ENCODE measurements around the gene RPUSD2.

The RPUSD2 gene

GRCh38 chr15:40595773-40596172 lies 26.7 kb downstream of the RPUSD2 start:
- H3K27me3 ChIP-seq (ENCODE audit: insufficient read depth, poor library complexity, severe bottlenecking) = no peaks in the 10 kb centered on the region
- no peak overlapping the region for H3K27ac ChIP-seq (ENCODE audit: poor library complexity, severe bottlenecking)
- peak overlapping the region; percentile 85 for H3K4me3 ChIP-seq (ENCODE audit: severe bottlenecking)
- TF ChIP-seq, protein P1, sequence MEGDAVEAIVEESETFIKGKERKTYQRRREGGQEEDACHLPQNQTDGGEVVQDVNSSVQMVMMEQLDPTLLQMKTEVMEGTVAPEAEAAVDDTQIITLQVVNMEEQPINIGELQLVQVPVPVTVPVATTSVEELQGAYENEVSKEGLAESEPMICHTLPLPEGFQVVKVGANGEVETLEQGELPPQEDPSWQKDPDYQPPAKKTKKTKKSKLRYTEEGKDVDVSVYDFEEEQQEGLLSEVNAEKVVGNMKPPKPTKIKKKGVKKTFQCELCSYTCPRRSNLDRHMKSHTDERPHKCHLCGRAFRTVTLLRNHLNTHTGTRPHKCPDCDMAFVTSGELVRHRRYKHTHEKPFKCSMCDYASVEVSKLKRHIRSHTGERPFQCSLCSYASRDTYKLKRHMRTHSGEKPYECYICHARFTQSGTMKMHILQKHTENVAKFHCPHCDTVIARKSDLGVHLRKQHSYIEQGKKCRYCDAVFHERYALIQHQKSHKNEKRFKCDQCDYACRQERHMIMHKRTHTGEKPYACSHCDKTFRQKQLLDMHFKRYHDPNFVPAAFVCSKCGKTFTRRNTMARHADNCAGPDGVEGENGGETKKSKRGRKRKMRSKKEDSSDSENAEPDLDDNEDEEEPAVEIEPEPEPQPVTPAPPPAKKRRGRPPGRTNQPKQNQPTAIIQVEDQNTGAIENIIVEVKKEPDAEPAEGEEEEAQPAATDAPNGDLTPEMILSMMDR (IDR thresholded peaks at IDR 0.05; ENCODE audit: poor library complexity, severe bottlenecking) = no peak
- DNase-seq (ENCODE audit: low spot score) (no peak), ATAC-seq (ENCODE audit: low read depth) (no peak)
- H3K4me1 ChIP-seq (ENCODE audit: insufficient read depth, poor library complexity, severe bottlenecking) = peaks cover 16% of the 10 kb centered on the region
- no peaks in the 10 kb centered on the region for H3K9me3 ChIP-seq (ENCODE audit: severe bottlenecking)
- H3K36me3 ChIP-seq (ENCODE audit: low read depth) = 0 out of 2 replicates have a peak, but pooled peaks cover 3% of the 10 kb centered on the region

DNA sequence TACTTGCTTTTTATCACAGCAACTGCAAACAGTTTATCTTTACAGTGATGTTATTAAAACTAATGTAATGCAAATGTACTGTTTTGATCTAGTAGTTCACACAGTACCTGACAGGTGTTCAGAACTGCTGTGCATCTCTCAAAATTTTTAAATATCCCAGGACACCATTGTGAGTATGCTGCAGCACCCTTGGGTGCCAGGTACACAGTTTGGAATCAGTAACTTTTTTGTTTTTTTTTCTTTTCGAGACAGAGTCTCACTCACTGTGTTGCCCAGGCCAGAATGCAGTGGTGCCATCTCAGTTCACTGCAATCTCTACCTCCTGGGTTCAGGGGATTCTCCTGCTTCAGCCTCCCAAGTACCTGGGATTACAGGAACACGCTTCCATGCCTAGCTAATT lies 27.9 kb downstream of the RPUSD2 start:
- no peaks in the 10 kb centered on the region for H3K27me3 ChIP-seq (ENCODE audit: insufficient read depth, poor library complexity, severe bottlenecking)
- H3K4me1 ChIP-seq (ENCODE audit: insufficient read depth, poor library complexity, severe bottlenecking) = peaks cover 16% of the 10 kb centered on the region
- no peak overlapping the region for H3K27ac ChIP-seq (ENCODE audit: poor library complexity, severe bottlenecking)
- DNase-seq (ENCODE audit: low spot score) = no peak
- TF ChIP-seq, protein P1 (IDR thresholded peaks at IDR 0.05; ENCODE audit: poor library complexity, severe bottlenecking) = no peak
- H3K36me3 ChIP-seq (ENCODE audit: low read depth) = 0 out of 2 replicates have a peak, but pooled peaks cover 3% of the 10 kb centered on the region
- no peak for ATAC-seq (ENCODE audit: low read depth)
- no peaks in the 10 kb centered on the region for H3K9me3 ChIP-seq (ENCODE audit: severe bottlenecking)
- no peak overlapping the region for H3K4me3 ChIP-seq (ENCODE audit: severe bottlenecking)

GRCh38 chr15:40598126-40598525 lies 29.0 kb downstream of the RPUSD2 start:
- no peaks in the 10 kb centered on the region for H3K27me3 ChIP-seq (ENCODE audit: insufficient read depth, poor library complexity, severe bottlenecking)
- TF ChIP-seq, protein P1 (IDR thresholded peaks at IDR 0.05; ENCODE audit: poor library complexity, severe bottlenecking) = no peak
- no peak overlapping the region for H3K4me3 ChIP-seq (ENCODE audit: severe bottlenecking)
- H3K9me3 ChIP-seq (ENCODE audit: severe bottlenecking) = no peaks in the 10 kb centered on the region
- H3K27ac ChIP-seq (ENCODE audit: poor library complexity, severe bottlenecking) = peak overlapping the region; percentile 7
- ATAC-seq (ENCODE audit: low read depth) = peak; percentile 21; the same call in 1 of the 3 replicates
- peaks cover 4% of the 10 kb centered on the region; the same call in 1 of the 2 replicates for H3K36me3 ChIP-seq (ENCODE audit: low read depth)
- DNase-seq (ENCODE audit: low spot score) = no peak
- H3K4me1 ChIP-seq (ENCODE audit: insufficient read depth, poor library complexity, severe bottlenecking) = peaks cover 16% of the 10 kb centered on the region

DNA sequence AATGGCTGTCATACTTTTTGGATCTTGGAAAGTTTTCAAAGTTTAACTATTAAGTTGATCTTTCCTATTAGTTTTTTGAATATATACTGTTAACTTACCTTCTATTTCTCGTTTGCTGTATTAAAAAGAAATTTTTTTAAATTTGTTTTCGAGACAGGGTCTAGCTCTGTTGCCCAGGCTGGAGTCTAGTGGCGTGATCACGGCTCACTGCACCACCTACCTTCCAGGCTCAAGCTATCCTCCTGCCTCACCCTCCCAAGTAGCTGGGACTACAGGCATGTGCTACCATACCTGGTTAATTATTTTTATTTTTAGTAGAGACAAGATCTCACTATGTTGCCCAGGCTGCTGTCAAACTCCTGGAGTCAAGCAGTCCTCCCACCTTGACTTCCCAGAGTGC lies 29.6 kb downstream of the RPUSD2 start:
- peaks cover 16% of the 10 kb centered on the region for H3K4me1 ChIP-seq (ENCODE audit: insufficient read depth, poor library complexity, severe bottlenecking)
- no peak for ATAC-seq (ENCODE audit: low read depth)

DNA sequence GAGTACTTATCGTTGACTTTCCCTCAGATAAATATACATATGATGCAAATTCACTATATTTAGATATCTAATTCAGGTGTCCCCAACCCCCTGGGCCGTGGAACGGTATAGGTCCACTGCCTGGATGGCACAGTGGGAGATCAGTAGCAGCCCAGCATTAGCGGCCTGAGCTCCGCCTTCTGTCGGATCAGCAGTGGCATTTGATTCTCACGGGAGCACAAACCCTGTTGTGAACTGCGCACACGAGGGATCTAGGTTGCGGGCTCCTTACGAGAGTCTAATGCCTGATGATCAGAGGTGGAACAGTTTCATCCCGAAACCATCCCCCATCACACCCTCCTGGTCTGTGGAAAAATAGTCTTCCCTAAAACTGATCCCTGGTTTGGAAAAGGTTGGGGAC lies 31.9 kb downstream of the RPUSD2 start:
- TF ChIP-seq, protein P1 (IDR thresholded peaks at IDR 0.05; ENCODE audit: poor library complexity, severe bottlenecking) = no peak
- H3K4me3 ChIP-seq (ENCODE audit: severe bottlenecking) = no peak overlapping the region
- H3K4me1 ChIP-seq (ENCODE audit: insufficient read depth, poor library complexity, severe bottlenecking) = peaks cover 9% of the 10 kb centered on the region
- no peak overlapping the region for H3K27ac ChIP-seq (ENCODE audit: poor library complexity, severe bottlenecking)
- ATAC-seq (ENCODE audit: low read depth) = no peak
- DNase-seq (ENCODE audit: low spot score) = no peak
- H3K9me3 ChIP-seq (ENCODE audit: severe bottlenecking) = no peaks in the 10 kb centered on the region
- no peaks in the 10 kb centered on the region for H3K27me3 ChIP-seq (ENCODE audit: insufficient read depth, poor library complexity, severe bottlenecking)
- H3K36me3 ChIP-seq (ENCODE audit: low read depth) = peaks cover 32% of the 10 kb centered on the region

More for the DNA sequence above, 29.6 kb downstream of the RPUSD2 start:
- peaks cover 10% of the 10 kb centered on the region for H3K36me3 ChIP-seq (ENCODE audit: low read depth)
- no peak overlapping the region for H3K27ac ChIP-seq (ENCODE audit: poor library complexity, severe bottlenecking)
- no peaks in the 10 kb centered on the region for H3K27me3 ChIP-seq (ENCODE audit: insufficient read depth, poor library complexity, severe bottlenecking)
- TF ChIP-seq, protein P1 (IDR thresholded peaks at IDR 0.05; ENCODE audit: poor library complexity, severe bottlenecking) = no peak
- no peaks in the 10 kb centered on the region for H3K9me3 ChIP-seq (ENCODE audit: severe bottlenecking)
- no peak overlapping the region for H3K4me3 ChIP-seq (ENCODE audit: severe bottlenecking)
- DNase-seq (ENCODE audit: low spot score) = no peak
